GM19324 (cell line): Measurements from ENCODE around the gene PDGFRB.

Experiments
- ATAC-seq: cut with Tn5 transposase; IDR thresholded peaks from one replicate; pipeline ENCODE4 v1.9.1; 2021; ENCODE audit warnings: mild to moderate bottlenecking, moderate library complexity; ENCODE audit not compliant: unreplicated experiment, low FRiP score

Gene PDGFRB

DNA sequence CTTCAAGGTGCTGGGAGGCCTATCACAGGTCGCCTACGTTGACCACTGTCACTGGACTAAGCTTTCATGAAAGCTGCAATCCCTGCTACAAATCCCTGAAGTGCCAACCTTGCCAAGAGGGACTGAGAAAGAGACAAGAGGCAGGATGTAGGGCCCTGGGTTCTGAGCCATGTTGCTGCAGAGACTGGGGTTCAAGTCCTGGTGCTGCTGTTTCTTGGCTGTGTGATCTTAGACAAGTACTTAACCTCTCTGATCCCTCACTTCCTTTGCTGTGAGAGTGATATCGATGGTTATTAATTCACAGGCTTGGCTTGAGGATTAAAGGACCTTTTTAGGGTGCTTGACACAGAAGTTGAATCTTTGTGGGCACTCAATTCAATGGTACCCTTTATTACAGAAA is 84.8 kb downstream of the PDGFRB start:
- no peak for ATAC-seq

- no peak for ATAC-seq
These were observed 85.7 kb downstream of the PDGFRB start for GRCh38 chr5:150069672-150070627.

GRCh38 chr5:150068961-150069645 is 86.5 kb downstream of the PDGFRB start:
- ATAC-seq = no peak

DNA sequence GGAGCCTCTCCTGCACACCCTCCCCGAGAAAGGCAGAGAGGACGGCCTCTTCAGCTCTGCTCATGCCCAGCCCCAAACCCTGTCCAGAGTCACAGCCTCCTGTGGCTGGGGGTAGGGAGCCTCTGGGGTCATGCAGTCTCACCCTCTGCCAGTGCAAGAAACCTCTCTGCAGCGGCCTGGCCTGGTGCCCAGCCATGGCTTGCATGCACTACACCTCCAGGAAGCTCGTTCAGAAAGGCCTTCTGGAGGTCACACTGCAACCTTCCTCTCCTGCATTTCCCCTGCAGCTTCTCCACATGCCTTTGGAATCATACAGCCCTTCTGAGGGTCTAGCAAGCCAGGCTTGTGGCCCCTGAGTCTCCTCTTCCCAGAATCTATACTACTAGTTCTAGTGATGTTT is 87.2 kb downstream of the PDGFRB start:
- ATAC-seq = no peak

DNA sequence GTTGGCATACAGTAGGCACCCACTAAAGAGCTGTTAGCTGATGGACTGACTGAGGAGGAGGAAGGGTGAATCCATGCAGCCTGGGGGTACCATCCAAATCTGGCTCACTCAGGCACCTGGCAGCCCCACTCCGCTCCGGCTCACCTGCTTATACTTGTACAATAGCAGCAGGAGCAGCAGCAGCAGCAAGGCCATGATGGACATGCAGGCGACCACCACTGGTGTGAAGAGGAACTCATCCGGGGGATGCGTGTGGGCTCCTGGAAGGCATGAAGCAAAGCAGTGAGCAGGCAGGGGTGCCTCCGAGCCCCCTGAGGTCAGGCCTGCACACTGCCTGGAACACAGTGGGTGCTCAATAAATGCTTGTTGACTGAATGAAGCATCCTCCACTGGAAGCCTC is 87.6 kb downstream of the PDGFRB start:
- no peak for ATAC-seq

GRCh38 chr5:150067405-150067960 is 88.2 kb downstream of the PDGFRB start:
- no peak for ATAC-seq

DNA sequence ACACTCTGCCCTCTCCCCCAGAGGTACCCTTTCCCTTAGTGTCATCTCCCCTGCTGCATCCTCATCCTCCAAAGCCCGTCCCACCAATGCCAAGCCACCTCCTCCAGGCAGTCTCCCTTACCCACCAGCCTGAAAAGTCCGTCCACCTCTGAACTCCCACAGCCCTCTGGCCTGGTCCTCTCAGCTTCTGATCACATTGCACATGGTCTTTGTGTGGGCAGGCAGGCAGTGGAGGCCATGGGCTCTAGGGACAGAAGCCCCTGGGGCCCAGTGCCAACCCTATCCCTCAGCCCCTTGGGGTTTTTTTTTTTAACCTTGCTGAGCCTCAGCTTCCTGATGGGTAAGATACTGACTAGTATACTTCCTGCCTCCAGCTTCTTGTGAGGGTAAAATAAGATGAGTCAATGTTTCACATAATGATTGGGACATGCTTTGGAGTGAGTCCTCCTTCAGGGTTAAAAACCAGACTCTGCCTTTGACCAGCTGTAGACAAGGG is 88.7 kb downstream of the PDGFRB start:
- ATAC-seq = no peak

GRCh38 chr5:150066436-150066835 is 89.2 kb downstream of the PDGFRB start:
- ATAC-seq = no peak

DNA sequence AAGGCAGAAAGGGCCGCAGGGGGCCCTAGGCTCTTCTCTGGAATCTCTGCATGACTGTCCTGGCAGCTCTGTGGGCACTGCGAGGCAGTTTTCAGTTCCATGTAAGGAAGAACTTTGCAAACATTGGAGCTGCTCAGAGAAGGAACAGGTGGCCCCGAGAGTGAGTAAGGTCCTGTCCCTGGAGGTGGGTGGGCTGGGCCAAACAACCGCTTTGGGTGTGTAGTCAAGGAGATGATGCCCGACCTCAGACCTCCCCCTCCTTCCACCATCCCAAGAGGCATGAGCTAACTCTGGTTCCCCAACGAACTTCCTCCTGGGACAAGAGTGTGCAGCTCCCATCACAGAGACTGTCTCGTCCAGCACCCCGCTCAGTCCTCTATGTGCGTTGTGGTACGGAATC is 89.8 kb downstream of the PDGFRB start:
- ATAC-seq = no peak

- ATAC-seq = no peak
These were observed 90.3 kb downstream of the PDGFRB start for GRCh38 chr5:150065346-150065745.

- no peak for ATAC-seq
These were observed 90.9 kb downstream of the PDGFRB start for GRCh38 chr5:150064681-150065220.
